ENCODE results near the gene AFAP1L2. TPM values are rescaled to one million over a fixed set of nuclear protein-coding genes. Genes with fewer than 3 reads are reported as not detected.

Gene AFAP1L2
- total and polyA plus RNA-seq, 2 experiments from 2014 or later = 0.75 to 3.8 TPM

DNA sequence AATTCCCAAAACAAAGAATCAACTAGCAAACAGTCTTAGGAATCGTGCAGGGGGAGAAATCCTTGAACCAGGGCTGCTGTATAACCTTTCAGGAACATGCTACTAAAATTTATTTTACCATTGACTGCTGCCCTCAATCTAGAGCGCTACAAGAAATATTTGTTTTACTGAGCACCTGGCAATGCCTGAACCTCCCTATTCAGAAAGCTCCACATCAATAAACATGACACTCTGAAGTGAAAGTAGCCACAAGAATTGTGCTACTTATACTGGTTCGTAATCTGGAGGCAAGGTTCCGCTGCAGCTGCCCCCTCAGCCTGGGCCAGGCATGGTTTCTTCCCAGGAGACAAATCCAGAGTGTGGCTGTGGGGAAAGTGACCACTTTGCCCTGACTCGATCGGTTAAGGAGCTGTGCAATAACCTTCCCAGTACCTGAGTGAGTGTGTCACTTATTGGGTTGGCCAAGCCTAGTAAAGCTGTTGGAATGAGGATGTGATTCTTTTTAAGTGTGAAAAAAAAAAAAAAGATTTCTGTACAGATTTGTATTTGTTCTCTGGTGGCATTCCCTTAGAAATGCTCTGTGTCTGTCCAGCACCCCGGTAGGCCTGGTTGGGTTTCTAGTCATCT lies 157.5 kb downstream of the AFAP1L2 start:
- no peak for DNase-seq (ENCODE audit: low read depth in 1 of 2, low spot score in 1 of 2)
- H3K4me1 ChIP-seq (ENCODE audit: low read depth) = no peaks in the 10 kb centered on the region
- H3K36me3 ChIP-seq = no peaks in the 10 kb centered on the region
- H3K27me3 ChIP-seq = peaks cover 27% of the 10 kb centered on the region
- no peaks in the 10 kb centered on the region for H3K9me3 ChIP-seq (ENCODE audit: low read depth)
- H3K4me3 ChIP-seq = no peak overlapping the region
- TF ChIP-seq, protein P1, sequence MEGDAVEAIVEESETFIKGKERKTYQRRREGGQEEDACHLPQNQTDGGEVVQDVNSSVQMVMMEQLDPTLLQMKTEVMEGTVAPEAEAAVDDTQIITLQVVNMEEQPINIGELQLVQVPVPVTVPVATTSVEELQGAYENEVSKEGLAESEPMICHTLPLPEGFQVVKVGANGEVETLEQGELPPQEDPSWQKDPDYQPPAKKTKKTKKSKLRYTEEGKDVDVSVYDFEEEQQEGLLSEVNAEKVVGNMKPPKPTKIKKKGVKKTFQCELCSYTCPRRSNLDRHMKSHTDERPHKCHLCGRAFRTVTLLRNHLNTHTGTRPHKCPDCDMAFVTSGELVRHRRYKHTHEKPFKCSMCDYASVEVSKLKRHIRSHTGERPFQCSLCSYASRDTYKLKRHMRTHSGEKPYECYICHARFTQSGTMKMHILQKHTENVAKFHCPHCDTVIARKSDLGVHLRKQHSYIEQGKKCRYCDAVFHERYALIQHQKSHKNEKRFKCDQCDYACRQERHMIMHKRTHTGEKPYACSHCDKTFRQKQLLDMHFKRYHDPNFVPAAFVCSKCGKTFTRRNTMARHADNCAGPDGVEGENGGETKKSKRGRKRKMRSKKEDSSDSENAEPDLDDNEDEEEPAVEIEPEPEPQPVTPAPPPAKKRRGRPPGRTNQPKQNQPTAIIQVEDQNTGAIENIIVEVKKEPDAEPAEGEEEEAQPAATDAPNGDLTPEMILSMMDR (IDR thresholded peaks at IDR 0.05; ENCODE audit: low read depth, low read length) = no peak
- no peak overlapping the region for H3K27ac ChIP-seq

DNA sequence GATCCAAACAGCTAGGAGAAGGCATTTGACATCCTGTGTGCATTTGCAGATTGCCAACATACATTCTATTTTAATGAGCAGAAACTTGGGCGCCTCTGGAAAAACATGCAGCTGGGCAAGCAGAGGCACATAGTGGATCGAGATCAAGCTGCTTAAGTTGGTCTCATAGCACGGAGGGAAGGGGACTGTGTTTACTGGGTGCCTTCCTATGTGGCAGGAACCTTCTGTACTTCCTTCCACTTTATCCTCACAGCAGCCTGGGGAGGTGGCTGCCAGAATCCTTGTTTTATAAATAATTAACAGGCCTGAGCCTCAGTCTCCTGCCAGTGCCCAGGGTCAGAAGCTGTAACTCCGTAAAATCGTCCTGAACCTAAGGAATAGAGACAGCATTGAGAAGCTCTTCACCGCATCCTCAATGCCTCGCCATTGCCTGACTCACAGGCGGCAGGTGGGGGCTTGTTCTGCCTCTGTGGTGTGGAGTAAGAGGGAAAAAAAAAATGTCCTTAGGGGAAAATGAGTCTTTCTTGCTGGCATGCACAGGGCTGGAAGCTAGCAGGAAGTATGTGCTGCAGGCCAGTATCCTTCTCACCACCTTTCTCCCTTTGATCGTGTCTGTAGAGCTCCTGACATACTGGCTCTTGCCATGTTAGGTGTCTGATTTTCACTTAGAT lies 159.0 kb downstream of the AFAP1L2 start:
- no peak for DNase-seq (ENCODE audit: low read depth in 1 of 2, low spot score in 1 of 2)
- Histone ChIP-seq H3K27me3 (peaks cover 42% of the 10 kb centered on the region), H3K27ac (no peak overlapping the region), H3K9me3 (ENCODE audit: low read depth) (no peaks in the 10 kb centered on the region), H3K36me3 (no peaks in the 10 kb centered on the region), H3K4me3 (no peak overlapping the region), H3K4me1 (ENCODE audit: low read depth) (no peaks in the 10 kb centered on the region)
- TF ChIP-seq, protein P1 (IDR thresholded peaks at IDR 0.05; ENCODE audit: low read depth, low read length) = no peak

Other genes starting within 250 kb of the AFAP1L2 start
- gene CCDC186, start 230.3 kb downstream of the AFAP1L2 start, total RNA-seq = 5.2 and 8.7 TPM in 2 replicates
- 10.8 and 14.8 TPM in 2 replicates for gene CCDC186, start 230.3 kb downstream of the AFAP1L2 start, polyA plus RNA-seq
- gene TDRD1, start 225.1 kb downstream of the AFAP1L2 start, total RNA-seq = not detected in 2 replicates
- not detected in 2 replicates for gene TDRD1, start 225.1 kb downstream of the AFAP1L2 start, polyA plus RNA-seq
- not detected in 2 replicates for gene VWA2, start 165.2 kb downstream of the AFAP1L2 start, total RNA-seq
- not detected in 2 replicates for gene VWA2, start 165.2 kb downstream of the AFAP1L2 start, polyA plus RNA-seq

Measured in cardiac muscle cell (in vitro differentiated cells and primary cell).